ENCODE data around the gene EML6. TPM values are rescaled to one million over a fixed set of nuclear protein-coding genes. Genes with fewer than 3 reads are reported as not detected.

The EML6 gene
- total RNA-seq, 1 experiment from 2014 or later: 0.77 TPM

GRCh38 chr2:54866179-54866578 is 142.7 kb downstream of the EML6 start:
- H3K27me3 Mint-ChIP-seq (ENCODE audit: insufficient read depth, unreplicated experiment): no peaks in the 10 kb centered on the region
- no peak for DNase-seq (ENCODE audit: unreplicated experiment)
- intact Hi-C loops (cut with micrococcal nuclease): no loop called here
- H3K36me3 Mint-ChIP-seq (ENCODE audit: insufficient read depth, unreplicated experiment): no peaks in the 10 kb centered on the region
- no peak for TF ChIP-seq CTCF (IDR thresholded peaks at IDR 0.05; ENCODE audit: unreplicated experiment)
- ChIA-PET POLR2A (no interaction called here), CTCF (interaction anchor here (1.6 kb wide), 1 partner anchor 33 kb away, joined by 4 read pairs; no protein-coding TSS in a partner anchor)
- no peaks in the 10 kb centered on the region for H3K4me1 Mint-ChIP-seq (ENCODE audit: insufficient read depth, unreplicated experiment)
- no peak overlapping the region for H3K4me3 Mint-ChIP-seq (ENCODE audit: unreplicated experiment)
- H3K9me3 Mint-ChIP-seq (ENCODE audit: unreplicated experiment): no peaks in the 10 kb centered on the region
- no peak overlapping the region for H3K27ac Mint-ChIP-seq (ENCODE audit: low read depth, unreplicated experiment)
- no TSS peak for BruUV-seq (replicated peaks)

GRCh38 chr2:54866868-54867267 is 143.4 kb downstream of the EML6 start:
- Mint-ChIP-seq H3K9me3 (ENCODE audit: unreplicated experiment) (no peaks in the 10 kb centered on the region), H3K4me3 (ENCODE audit: unreplicated experiment) (no peak overlapping the region), H3K36me3 (ENCODE audit: insufficient read depth, unreplicated experiment) (no peaks in the 10 kb centered on the region), H3K4me1 (ENCODE audit: insufficient read depth, unreplicated experiment) (no peaks in the 10 kb centered on the region), H3K27me3 (ENCODE audit: insufficient read depth, unreplicated experiment) (no peaks in the 10 kb centered on the region), H3K27ac (ENCODE audit: low read depth, unreplicated experiment) (no peak overlapping the region)
- ChIA-PET CTCF (interaction anchor here (1.6 kb wide), 1 partner anchor 33 kb away, joined by 4 read pairs; no protein-coding TSS in a partner anchor), POLR2A (no interaction called here)
- DNase-seq (ENCODE audit: unreplicated experiment): no peak
- BruUV-seq (replicated peaks): no TSS peak
- TF ChIP-seq CTCF (IDR thresholded peaks at IDR 0.05; ENCODE audit: unreplicated experiment): no peak
- intact Hi-C loops (cut with micrococcal nuclease): no loop called here

DNA sequence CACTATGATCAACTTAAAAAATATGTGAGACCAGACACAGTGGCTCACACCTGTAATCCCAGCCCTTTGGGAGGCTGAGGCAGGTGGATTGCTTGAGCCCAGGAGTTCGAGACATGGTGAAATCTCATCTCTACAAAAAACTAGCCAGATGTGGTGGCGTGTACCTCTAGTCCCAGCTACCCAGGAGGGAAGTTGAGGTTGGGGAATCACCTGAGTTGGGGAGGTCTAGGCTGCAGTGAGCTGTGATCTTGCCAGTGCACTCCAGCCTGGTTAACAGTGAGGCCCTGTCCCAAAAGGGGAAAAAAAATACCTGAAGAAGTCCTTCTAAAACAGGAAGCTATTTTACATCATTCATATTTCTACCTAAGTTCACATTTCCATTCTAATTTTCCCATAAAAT is 144.0 kb downstream of the EML6 start:
- Mint-ChIP-seq H3K27me3 (ENCODE audit: insufficient read depth, unreplicated experiment) (no peaks in the 10 kb centered on the region), H3K4me1 (ENCODE audit: insufficient read depth, unreplicated experiment) (no peaks in the 10 kb centered on the region), H3K4me3 (ENCODE audit: unreplicated experiment) (no peak overlapping the region), H3K9me3 (ENCODE audit: unreplicated experiment) (no peaks in the 10 kb centered on the region), H3K36me3 (ENCODE audit: insufficient read depth, unreplicated experiment) (no peaks in the 10 kb centered on the region), H3K27ac (ENCODE audit: low read depth, unreplicated experiment) (no peak overlapping the region)
- BruUV-seq (replicated peaks): no TSS peak
- DNase-seq (ENCODE audit: unreplicated experiment): no peak
- ChIA-PET CTCF (no interaction called here), POLR2A (no interaction called here)
- TF ChIP-seq CTCF (IDR thresholded peaks at IDR 0.05; ENCODE audit: unreplicated experiment): no peak
- intact Hi-C loops (cut with micrococcal nuclease): no loop called here

- CTCF ChIA-PET: interaction anchor here (1.1 kb wide), 1 partner anchor 116 kb away, joined by 3 read pairs; no protein-coding TSS in a partner anchor
- Mint-ChIP-seq H3K27me3 (ENCODE audit: insufficient read depth, unreplicated experiment) (no peaks in the 10 kb centered on the region), H3K36me3 (ENCODE audit: insufficient read depth, unreplicated experiment) (no peaks in the 10 kb centered on the region), H3K27ac (ENCODE audit: low read depth, unreplicated experiment) (no peak overlapping the region), H3K4me1 (ENCODE audit: insufficient read depth, unreplicated experiment) (no peaks in the 10 kb centered on the region), H3K4me3 (ENCODE audit: unreplicated experiment) (no peak overlapping the region), H3K9me3 (ENCODE audit: unreplicated experiment) (no peaks in the 10 kb centered on the region)
- intact Hi-C loops (cut with micrococcal nuclease): no loop called here
- BruUV-seq (replicated peaks): no TSS peak
- DNase-seq (ENCODE audit: unreplicated experiment): no peak
- no peak for TF ChIP-seq CTCF (IDR thresholded peaks at IDR 0.05; ENCODE audit: unreplicated experiment)
- POLR2A ChIA-PET: interaction anchor here (0.6 kb wide), 1 partner anchor 26 kb away, joined by 3 read pairs; no protein-coding TSS in a partner anchor
Measured at GRCh38 chr2:54871457-54872107, 148.1 kb downstream of the EML6 start.

All from MCF 10A (cell line).